ENCODE results near the gene LRRK2. TPM values are rescaled to one million over a fixed set of nuclear protein-coding genes. Genes with fewer than 3 reads are reported as not detected.
"Not testable (repeated sequence)": the region's sequence is repeated elsewhere in the genome, so short reads cannot be mapped to it uniquely, and the experiment has no call there.

LRRK2 gene
- total RNA-seq, 1 donor from 2014 or later: 14.4 TPM

- no peak for DNase-seq (ENCODE audit: low spot score)
Observed at GRCh38 chr12:40212566-40212965, 12.2 kb upstream of the LRRK2 start.

GRCh38 chr12:40215982-40216381, 8.8 kb upstream of the LRRK2 start:
- no peak for DNase-seq (ENCODE audit: low spot score)

DNA sequence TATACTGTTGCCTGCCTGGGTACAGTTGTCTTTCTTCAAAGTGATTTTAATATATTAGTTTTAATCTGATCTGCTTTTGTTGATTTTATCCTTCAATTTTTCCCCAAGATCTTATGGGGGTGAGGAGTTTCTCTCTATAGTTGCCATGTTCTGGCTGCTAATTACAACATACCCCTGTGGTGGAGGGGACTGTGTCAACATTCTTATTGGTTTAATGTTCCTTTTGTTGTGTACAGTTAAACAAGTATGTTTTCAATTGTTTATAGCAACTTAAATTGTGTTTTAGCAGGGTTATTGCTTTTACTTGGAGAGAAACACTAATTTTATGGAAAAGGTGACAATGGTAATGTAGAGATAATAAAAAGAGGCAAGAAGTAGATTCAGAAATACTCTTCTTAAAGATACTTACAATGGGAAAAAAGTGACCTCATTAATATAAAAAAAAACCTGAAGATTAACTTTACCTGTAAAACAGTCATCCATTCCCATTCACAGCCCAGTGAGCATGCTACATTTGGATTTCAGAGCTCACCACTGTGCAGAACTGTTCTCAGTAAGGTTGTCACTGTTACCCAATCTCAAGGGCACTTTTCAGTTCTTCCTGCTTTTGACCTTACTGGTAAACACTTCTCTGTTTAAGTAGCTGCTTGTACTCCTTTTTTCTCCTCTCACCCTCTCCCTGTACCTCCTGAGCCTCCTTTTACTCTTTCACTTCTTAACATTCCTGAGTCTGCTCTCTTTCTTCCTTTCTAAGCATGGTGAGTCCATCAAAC, 8.1 kb upstream of the LRRK2 start:
- DNase-seq (ENCODE audit: low spot score): no peak

- no peak for DNase-seq (ENCODE audit: low spot score)
Observed at GRCh38 chr12:40219760-40220159, 5.0 kb upstream of the LRRK2 start.

DNA sequence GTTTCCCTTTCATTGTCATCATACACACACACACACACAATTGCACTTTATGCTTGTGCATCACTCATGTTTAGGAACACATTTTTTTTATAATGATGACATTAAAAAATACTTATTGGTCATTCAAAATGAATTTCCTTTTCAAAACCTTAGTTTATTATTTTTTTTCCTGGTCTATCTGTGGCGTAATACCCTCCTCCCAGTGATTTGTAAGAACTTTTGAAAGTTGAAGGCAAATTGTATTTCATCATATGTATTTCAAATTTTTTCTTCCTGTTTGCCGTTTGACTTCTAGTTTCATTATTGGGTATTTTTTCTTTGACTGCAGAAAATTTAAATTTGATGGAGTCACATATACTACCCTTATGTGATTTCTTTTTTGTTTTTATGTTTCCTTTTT, 2.5 kb upstream of the LRRK2 start:
- no peak for DNase-seq (ENCODE audit: low spot score)

- DNase-seq (ENCODE audit: low spot score): no peak
Observed at GRCh38 chr12:40223646-40224045, 1.2 kb upstream of the LRRK2 start.

DNA sequence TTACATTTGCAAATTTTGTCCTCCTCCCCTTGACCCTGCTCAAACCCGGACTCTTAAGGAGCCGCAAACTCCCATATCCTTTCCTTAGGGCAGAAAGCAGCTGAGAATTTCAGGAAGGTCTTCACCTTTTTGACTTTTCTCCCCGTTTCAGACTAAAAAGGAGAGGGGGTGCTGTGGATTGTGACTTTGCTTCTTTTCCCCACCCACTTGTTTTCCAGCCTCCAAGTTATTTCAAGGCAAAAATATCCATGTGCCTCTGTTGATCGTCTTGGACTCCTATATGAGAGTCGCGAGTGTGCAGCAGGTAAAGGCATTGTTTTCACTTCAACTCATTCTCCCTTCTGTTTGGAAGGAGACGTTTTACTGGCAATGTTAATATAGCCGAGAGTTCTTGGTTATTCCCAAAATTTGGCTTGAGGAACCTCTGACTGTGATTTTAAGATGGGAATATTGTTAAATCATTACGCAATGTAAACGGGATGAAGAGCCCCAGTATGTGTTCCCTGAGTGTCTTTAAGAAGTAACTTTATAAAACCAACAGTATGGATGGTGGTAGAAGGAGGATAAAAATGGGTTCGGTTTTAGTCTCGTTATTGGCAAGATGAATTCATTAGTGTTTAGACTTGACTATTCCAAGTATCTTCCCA, 663 bp downstream of the LRRK2 start:
- DNase-seq (ENCODE audit: low spot score): no peak

GRCh38 chr12:40225984-40226602, 1.3 kb downstream of the LRRK2 start:
- no peak for DNase-seq (ENCODE audit: low spot score)

DNA sequence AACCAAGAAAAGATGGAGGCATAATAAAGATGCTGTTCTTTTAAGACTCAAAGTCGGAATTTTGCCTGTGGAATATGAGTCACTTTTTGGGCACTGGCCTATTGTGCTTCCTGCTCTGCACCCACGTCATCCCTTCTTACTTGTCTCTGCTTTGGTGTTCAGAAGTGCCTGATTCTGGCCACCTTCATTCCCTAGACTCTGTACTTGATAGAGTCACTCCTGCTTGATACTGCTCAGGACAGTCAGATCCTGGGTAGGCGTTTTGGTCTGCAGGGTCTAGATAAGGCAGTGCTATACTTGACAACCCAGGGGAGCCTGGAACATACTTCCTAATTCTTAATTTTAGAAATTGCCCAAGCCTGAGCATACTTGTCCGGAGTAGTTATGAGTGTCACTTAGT, 1.9 kb downstream of the LRRK2 start:
- peak; percentile 26 for DNase-seq (ENCODE audit: low spot score)

DNA sequence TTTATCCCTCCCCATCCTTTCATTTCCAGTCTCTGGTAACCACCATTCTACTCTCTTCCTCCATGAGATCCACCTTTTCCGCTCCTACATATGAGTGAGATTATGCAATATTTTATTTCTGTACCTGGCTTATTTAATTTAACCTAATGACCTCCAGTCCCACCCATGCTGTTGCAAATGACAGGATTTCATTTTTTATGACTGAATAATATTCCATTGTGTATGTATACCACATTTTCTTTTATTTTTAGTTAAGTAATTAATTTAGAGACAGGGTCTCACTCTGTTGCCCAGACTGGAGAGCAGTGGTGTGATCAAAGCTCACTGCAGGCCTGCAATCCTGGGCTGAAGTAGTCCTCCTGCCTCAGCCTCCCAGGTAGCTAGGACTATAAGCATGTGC, 2.6 kb downstream of the LRRK2 start:
- no peak for DNase-seq (ENCODE audit: low spot score)

GRCh38 chr12:40228727-40229126, 3.9 kb downstream of the LRRK2 start:
- peak; percentile 22 for DNase-seq (ENCODE audit: low spot score)

- DNase-seq (ENCODE audit: low spot score): no peak
Observed at GRCh38 chr12:40229690-40230651, 5.2 kb downstream of the LRRK2 start.

GRCh38 chr12:40232602-40233001, 7.8 kb downstream of the LRRK2 start:
- DNase-seq (ENCODE audit: low spot score): no peak

DNA sequence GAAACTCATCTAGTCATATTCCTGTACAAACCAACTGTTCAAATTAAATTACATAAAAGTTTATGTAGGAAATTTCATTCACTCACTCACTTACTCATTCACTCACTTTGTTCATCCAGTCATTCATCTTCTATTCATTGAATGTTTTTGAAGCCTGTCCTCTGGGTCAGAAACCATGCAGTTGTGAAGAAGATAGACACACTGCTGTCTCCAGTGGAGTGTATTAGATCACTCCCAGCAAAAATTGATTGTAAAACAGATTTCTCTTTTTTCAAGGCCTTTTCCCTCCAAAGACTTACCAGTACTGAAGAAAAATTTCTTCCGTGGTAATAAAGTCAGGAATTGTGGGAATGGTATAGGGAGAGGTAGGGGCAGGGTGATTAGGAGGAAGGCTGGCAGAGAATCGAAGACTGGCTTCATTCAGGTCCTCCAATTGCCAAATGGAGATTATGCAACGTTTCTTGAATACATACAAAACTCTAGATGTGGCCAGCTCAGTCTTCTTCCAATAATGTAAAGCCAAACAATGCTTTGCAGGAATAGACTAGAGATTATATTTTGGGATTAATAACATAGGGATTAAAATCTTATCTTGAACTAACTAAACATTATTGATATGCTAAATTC, 9.1 kb downstream of the LRRK2 start:
- no peak for DNase-seq (ENCODE audit: low spot score)

DNA sequence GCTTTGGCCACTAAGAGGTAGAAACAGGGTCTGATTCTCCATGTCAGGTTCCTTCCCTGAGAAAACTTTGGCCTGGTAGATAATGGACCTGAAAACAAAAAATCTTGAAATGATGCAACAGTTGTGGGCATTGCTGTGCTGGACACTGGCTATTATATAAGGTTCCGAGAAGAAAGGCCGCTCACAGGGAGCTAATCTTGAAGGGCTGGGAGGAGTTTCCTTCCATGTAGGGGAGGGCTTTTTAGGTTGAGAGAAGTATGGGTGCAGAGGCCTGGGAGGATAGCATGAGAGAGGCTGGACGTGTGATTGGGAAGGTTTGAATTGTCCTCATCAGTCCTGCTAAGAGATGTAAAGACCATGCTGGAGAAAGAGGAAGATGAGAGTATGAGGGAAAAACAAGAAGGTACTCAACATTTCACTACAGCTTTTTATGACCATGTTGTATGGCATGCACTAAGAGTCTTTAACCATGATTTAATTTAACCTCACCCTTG, 11.6 kb downstream of the LRRK2 start:
- DNase-seq (ENCODE audit: low spot score): no peak

DNA sequence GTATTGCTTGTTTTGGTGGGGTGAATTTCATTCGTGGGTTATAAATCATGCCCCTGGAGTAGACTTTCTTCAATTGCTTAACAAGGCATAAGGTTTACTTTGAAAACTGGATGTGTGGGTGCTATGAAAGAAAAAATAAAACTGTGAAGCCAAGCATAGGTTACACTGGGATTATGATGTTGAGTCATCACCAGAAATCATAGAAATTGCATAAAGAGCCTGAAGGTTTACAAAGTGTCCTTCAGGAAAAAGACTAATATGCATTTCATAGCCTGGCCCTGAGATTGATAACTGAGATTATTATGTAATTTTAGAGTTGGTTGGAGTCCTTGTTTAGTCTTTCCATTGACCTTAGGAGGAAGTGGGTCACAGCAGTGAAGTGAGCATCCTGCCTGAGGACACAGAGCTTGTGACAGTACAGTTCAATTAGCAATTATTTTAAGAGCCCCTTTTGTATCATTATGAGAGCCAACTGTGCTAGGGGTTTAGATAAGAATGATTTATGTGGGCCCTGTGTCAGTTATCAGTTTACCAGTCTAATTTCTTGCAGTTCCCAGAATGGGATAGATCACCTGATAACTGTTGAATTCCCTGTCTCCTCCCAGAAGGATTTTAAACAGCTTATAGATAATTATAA, 13.6 kb downstream of the LRRK2 start:
- DNase-seq (ENCODE audit: low spot score): no peak

GRCh38 chr12:40238979-40239378, 14.2 kb downstream of the LRRK2 start:
- no peak for DNase-seq (ENCODE audit: low spot score)

- DNase-seq (ENCODE audit: low spot score): no peak
Observed at GRCh38 chr12:40240779-40241178, 16.0 kb downstream of the LRRK2 start.

GRCh38 chr12:40241741-40242140, 16.9 kb downstream of the LRRK2 start:
- no peak for DNase-seq (ENCODE audit: low spot score)

GRCh38 chr12:40244526-40245156, 19.8 kb downstream of the LRRK2 start:
- not testable (repeated sequence) for DNase-seq (ENCODE audit: low spot score)
